Vein endothelial cell (primary cell): ENCODE results near the gene MUS81. TPM values are rescaled to one million over a fixed set of nuclear protein-coding genes. Genes with fewer than 3 reads are reported as not detected.

Source experiments
- total RNA-seq: library from RNA; depleted of rRNA; stranded (reverse); fragments of >200 nt; gene quantifications from 2 replicates; pipeline ENCODE4 v1.2.3, GENCODE V29; 2012

MUS81 gene
- total RNA-seq, result 53.7 and 62.4 TPM in 2 replicates

GRCh38 chr11:65860278-65861164 lies at the start of gene MUS81:
MUS81 (plus strand) TSS chr11:65860433; CDS start chr11:65860754, 321 bp downstream.

GRCh38 chr11:65833297-65834030 lies 26.8 kb upstream of the MUS81 start, which contains the start of gene SNX32:
SNX32 (plus strand) TSS chr11:65833963; CDS start chr11:65834066, 103 bp downstream.

GRCh38 chr11:65857853-65858680 lies 2.2 kb upstream of the MUS81 start, which contains the start of gene CFL1:
CFL1 (minus strand) TSS chr11:65858180; CDS start chr11:65858099, 81 bp downstream.

GRCh38 chr11:65872586-65873317 lies 12.5 kb downstream of the MUS81 start, which contains the start of gene EFEMP2:
EFEMP2 (minus strand) TSS chr11:65872800; CDS start chr11:65872354, 446 bp downstream.

GRCh38 chr11:65879617-65880016 lies 19.4 kb downstream of the MUS81 start, which contains the start of gene CTSW:
CTSW (plus strand) TSS chr11:65879837; CDS start chr11:65879855, 18 bp downstream.

GRCh38 chr11:65888163-65888814 lies 28.1 kb downstream of the MUS81 start, which contains the start of gene FIBP:
FIBP (minus strand) TSS chr11:65888471; CDS start chr11:65888418, 53 bp downstream.

GRCh38 chr11:65890324-65891218 lies 30.3 kb downstream of the MUS81 start, which contains the start of gene CCDC85B:
CCDC85B (plus strand) TSS chr11:65890673; CDS start chr11:65890784, 111 bp downstream.

GRCh38 chr11:65900125-65900898 lies 40.1 kb downstream of the MUS81 start, which contains the start of gene FOSL1:
FOSL1 (minus strand) TSS chr11:65900388; CDS start chr11:65900339, 49 bp downstream.

Other genes with a start within 250 kb of the MUS81 start
- gene MAP3K11, start 246.2 kb upstream of the MUS81 start, total RNA-seq, result 117 and 122 TPM in 2 replicates
- 41.9 and 48.7 TPM in 2 replicates for gene PCNX3, start 244.7 kb upstream of the MUS81 start, total RNA-seq
- gene SIPA1, start 222.3 kb upstream of the MUS81 start, total RNA-seq, result 58.8 and 68.6 TPM in 2 replicates
- 55.5 and 63.4 TPM in 2 replicates for gene RELA, start 197.5 kb upstream of the MUS81 start, total RNA-seq
- gene KAT5, start 148.2 kb upstream of the MUS81 start, total RNA-seq, result 38.9 and 44.5 TPM in 2 replicates
- gene RNASEH2C, start 139.6 kb upstream of the MUS81 start, total RNA-seq, result 49.0 and 57.3 TPM in 2 replicates
- gene AP5B1, start 79.5 kb upstream of the MUS81 start, total RNA-seq, result 20.6 and 21.9 TPM in 2 replicates
- not detected in 2 replicates for gene OVOL1, start 73.4 kb upstream of the MUS81 start, total RNA-seq
- gene SNX32, start 26.5 kb upstream of the MUS81 start, total RNA-seq, result 0.10 and 1.6 TPM in 2 replicates
- 1,256 and 1,560 TPM in 2 replicates for gene CFL1, start 2.3 kb upstream of the MUS81 start, total RNA-seq
- 22.2 and 40.2 TPM in 2 replicates for gene EFEMP2, start 12.4 kb downstream of the MUS81 start, total RNA-seq
- gene CTSW, start 19.4 kb downstream of the MUS81 start, total RNA-seq, result 0.33 TPM in 1 of 2 replicates, not detected in the other
- gene FIBP, start 28.0 kb downstream of the MUS81 start, total RNA-seq, result 136 and 187 TPM in 2 replicates
- 75.8 and 112 TPM in 2 replicates for gene CCDC85B, start 30.2 kb downstream of the MUS81 start, total RNA-seq
- 32.1 and 39.5 TPM in 2 replicates for gene FOSL1, start 40.0 kb downstream of the MUS81 start, total RNA-seq
- 24.7 and 28.1 TPM in 2 replicates for gene C11orf68, start 58.6 kb downstream of the MUS81 start, total RNA-seq
- 108 and 111 TPM in 2 replicates for gene DRAP1, start 59.0 kb downstream of the MUS81 start, total RNA-seq
- not detected in 2 replicates for gene TSGA10IP, start 85.0 kb downstream of the MUS81 start, total RNA-seq
- gene SART1, start 101.3 kb downstream of the MUS81 start, total RNA-seq, result 29.2 and 33.6 TPM in 2 replicates
- gene EIF1AD, start 141.7 kb downstream of the MUS81 start, total RNA-seq, result 36.3 and 36.4 TPM in 2 replicates
- gene BANF1, start 142.1 kb downstream of the MUS81 start, total RNA-seq, result 29.4 and 35.5 TPM in 2 replicates
- not detected in 2 replicates for gene CST6, start 151.6 kb downstream of the MUS81 start, total RNA-seq
- gene CATSPER1, start 166.0 kb downstream of the MUS81 start, total RNA-seq, result 0.10 and 0.33 TPM in 2 replicates
- 0.65 TPM in 1 of 2 replicates, not detected in the other for gene GAL3ST3, start 188.7 kb downstream of the MUS81 start, total RNA-seq
- 173 and 231 TPM in 2 replicates for gene SF3B2, start 191.9 kb downstream of the MUS81 start, total RNA-seq
- 32.7 and 47.4 TPM in 2 replicates for gene PACS1, start 209.8 kb downstream of the MUS81 start, total RNA-seq